ENCODE data around the gene PTCD1.

- TF ChIP-seq CTCF (IDR thresholded peaks at IDR 0.05) (no peak), POLR2A (IDR thresholded peaks at IDR 0.05) (no peak)
Observed at GRCh38 chr7:99420986-99421385, 17.6 kb downstream of the PTCD1 start.

Measured in testis (tissue), 2 donors.